Stomach smooth muscle (tissue), 2 donors: ENCODE measurements around the gene ETS2.

Experiments used
- H3K27ac ChIP-seq: one replicate; pipeline ENCODE4 v1.7.0; 2013; ENCODE audit warnings: mild to moderate bottlenecking, low read length, inconsistent platforms
- H3K27me3 ChIP-seq, 2 donors: one replicate each; pipeline ENCODE4 v1.7.0; 2013; ENCODE audit warnings: low read length in 2 of 2; ENCODE audit not compliant: insufficient read depth in 2 of 2, control insufficient read depth in 1 of 2
- H3K36me3 ChIP-seq, 2 donors: one replicate each; pipeline ENCODE4 v1.7.0; 2013; ENCODE audit warnings: low read length in 2 of 2; ENCODE audit not compliant: control insufficient read depth in 2 of 2, insufficient read depth in 2 of 2
- H3K4me1 ChIP-seq: one replicate; pipeline ENCODE4 v1.7.0; 2013; ENCODE audit warnings: low read length; ENCODE audit not compliant: control insufficient read depth, insufficient read depth
- H3K4me3 ChIP-seq, 2 donors: one replicate each; pipeline ENCODE4 v1.7.0; 2013; ENCODE audit warnings: low read length in 2 of 2
- H3K9ac ChIP-seq, 2 donors: one replicate each; pipeline ENCODE4 v1.7.0; 2013; ENCODE audit warnings: low read length in 2 of 2, mild to moderate bottlenecking in 1 of 2
- H3K9me3 ChIP-seq, 2 donors: one replicate each; pipeline ENCODE4 v1.7.0; 2013; ENCODE audit warnings: low read length in 2 of 2; ENCODE audit not compliant: control insufficient read depth in 2 of 2
- donor health status: healthy.
- donor health status: Pancreatic carcinoma.

The ETS2 gene

GRCh38 chr21:38769191-38769780, 36.4 kb upstream of the ETS2 start:
- Histone ChIP-seq H3K9ac (peak overlapping the region; percentile 21 to 68), H3K9me3 (no peaks in the 10 kb centered on the region), H3K4me1 (peaks cover 22% of the 10 kb centered on the region), H3K36me3 (no peaks in the 10 kb centered on the region), H3K4me3 (peak overlapping the region in 1 of 2 donors; percentile 22), H3K27me3 (no peaks in the 10 kb centered on the region), H3K27ac (peak overlapping the region; percentile 88)

- Histone ChIP-seq H3K9ac (no peak overlapping the region), H3K36me3 (no peaks in the 10 kb centered on the region), H3K9me3 (no peaks in the 10 kb centered on the region), H3K4me3 (no peak overlapping the region), H3K4me1 (peaks cover 22% of the 10 kb centered on the region), H3K27me3 (no peaks in the 10 kb centered on the region), H3K27ac (no peak overlapping the region)
Measured at GRCh38 chr21:38770660-38771059, 35.1 kb upstream of the ETS2 start.

GRCh38 chr21:38771536-38771935, 34.2 kb upstream of the ETS2 start:
- Histone ChIP-seq H3K9me3 (no peaks in the 10 kb centered on the region), H3K4me3 (no peak overlapping the region), H3K27ac (no peak overlapping the region), H3K9ac (no peak overlapping the region), H3K27me3 (no peaks in the 10 kb centered on the region), H3K36me3 (no peaks in the 10 kb centered on the region), H3K4me1 (peaks cover 22% of the 10 kb centered on the region)

DNA sequence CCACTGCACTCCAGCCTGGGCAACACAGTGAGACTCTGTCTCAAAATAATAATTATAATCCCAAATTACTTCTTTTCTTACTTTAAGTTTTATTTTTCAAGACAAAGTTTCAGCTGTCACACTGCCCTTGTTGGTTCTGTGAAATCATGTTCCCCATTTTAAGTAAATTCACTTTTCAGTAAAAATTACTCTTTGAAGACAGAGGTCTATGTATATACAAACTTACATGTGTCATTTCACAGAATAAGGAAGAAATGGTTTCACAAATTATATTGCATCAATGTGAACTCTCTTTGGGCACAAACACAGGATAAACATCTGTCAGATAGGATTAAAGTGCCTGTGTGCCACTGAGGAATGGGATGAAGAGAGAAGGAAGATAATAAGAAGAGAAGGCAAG, 33.1 kb upstream of the ETS2 start:
- no peak overlapping the region for H3K4me3 ChIP-seq
- no peaks in the 10 kb centered on the region for H3K36me3 ChIP-seq
- no peak overlapping the region for H3K27ac ChIP-seq
- H3K9me3 ChIP-seq: no peaks in the 10 kb centered on the region
- peaks cover 22% of the 10 kb centered on the region for H3K4me1 ChIP-seq
- no peak overlapping the region for H3K9ac ChIP-seq
- H3K27me3 ChIP-seq: no peaks in the 10 kb centered on the region

DNA sequence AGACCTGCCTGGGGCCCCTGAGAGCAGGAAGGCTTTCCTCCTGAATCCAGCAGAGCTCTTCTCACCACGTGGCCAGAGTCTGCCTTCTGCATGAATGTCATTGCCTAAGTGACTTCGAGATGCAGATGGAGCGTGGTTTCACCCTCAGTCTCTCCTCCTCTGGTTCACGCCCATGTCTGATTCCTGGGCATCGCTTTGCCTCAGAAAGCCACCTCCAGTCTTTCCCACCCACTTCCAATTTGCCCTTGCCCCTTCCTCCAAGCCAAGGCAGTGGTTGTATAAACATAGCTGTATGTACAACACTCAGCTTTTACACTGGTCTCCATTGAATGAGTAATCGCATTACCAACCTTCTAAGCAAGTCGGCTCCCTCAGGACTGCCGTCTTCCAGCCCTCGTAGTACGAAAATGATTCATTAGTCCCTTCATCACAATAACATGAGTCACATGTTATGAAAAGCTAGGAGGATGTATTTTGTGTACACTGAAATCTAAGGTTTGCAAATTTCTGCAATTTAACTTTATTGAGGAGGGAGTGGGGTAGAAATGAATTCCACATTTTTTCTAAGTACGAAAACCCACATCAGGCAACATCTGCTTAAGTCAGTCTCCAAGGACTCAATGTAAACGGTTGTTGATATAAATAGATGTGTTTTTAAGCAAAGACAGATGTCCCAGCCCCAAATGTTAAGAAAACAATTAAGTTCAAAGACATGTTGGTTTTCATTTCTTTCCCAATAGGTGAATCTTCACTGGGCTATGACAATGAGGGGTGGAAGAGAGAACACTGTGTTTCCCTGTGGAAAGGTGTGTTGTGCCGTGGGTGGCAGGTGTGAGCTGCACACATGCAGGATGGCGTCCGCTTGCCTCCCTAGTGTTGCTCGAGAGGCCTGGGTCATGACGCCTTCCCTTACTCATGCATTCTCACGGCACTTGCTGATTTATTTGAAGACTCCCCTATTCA, 32.3 kb upstream of the ETS2 start:
- Histone ChIP-seq H3K4me3 (no peak overlapping the region), H3K9ac (no peak overlapping the region), H3K27ac (no peak overlapping the region)

GRCh38 chr21:38774152-38774551, 31.6 kb upstream of the ETS2 start:
- H3K27ac ChIP-seq: no peak overlapping the region
- H3K36me3 ChIP-seq: no peaks in the 10 kb centered on the region
- H3K4me3 ChIP-seq: no peak overlapping the region
- H3K27me3 ChIP-seq: no peaks in the 10 kb centered on the region
- peaks cover 13% of the 10 kb centered on the region for H3K4me1 ChIP-seq
- no peak overlapping the region for H3K9ac ChIP-seq
- peaks cover 5 to 7% of the 10 kb centered on the region in 2 donors for H3K9me3 ChIP-seq

More for the DNA sequence above, 32.3 kb upstream of the ETS2 start:
- peaks cover 20% of the 10 kb centered on the region for H3K4me1 ChIP-seq
- no peaks in the 10 kb centered on the region for H3K36me3 ChIP-seq
- H3K27me3 ChIP-seq: no peaks in the 10 kb centered on the region
- H3K9me3 ChIP-seq: peaks cover 0 to under 1% of the 10 kb centered on the region in 2 donors

- Histone ChIP-seq H3K9ac (no peak overlapping the region), H3K4me3 (no peak overlapping the region), H3K9me3 (peaks cover 5 to 7% of the 10 kb centered on the region in 2 donors), H3K27ac (no peak overlapping the region), H3K27me3 (no peaks in the 10 kb centered on the region), H3K36me3 (no peaks in the 10 kb centered on the region), H3K4me1 (peaks cover 7% of the 10 kb centered on the region)
Measured at GRCh38 chr21:38774586-38775285, 31.0 kb upstream of the ETS2 start.

GRCh38 chr21:38775733-38776132, 30.0 kb upstream of the ETS2 start:
- Histone ChIP-seq H3K36me3 (no peaks in the 10 kb centered on the region), H3K27me3 (no peaks in the 10 kb centered on the region), H3K9me3 (peaks cover 5 to 7% of the 10 kb centered on the region in 2 donors), H3K4me1 (peaks cover under 1% of the 10 kb centered on the region), H3K4me3 (no peak overlapping the region), H3K27ac (no peak overlapping the region), H3K9ac (no peak overlapping the region)

DNA sequence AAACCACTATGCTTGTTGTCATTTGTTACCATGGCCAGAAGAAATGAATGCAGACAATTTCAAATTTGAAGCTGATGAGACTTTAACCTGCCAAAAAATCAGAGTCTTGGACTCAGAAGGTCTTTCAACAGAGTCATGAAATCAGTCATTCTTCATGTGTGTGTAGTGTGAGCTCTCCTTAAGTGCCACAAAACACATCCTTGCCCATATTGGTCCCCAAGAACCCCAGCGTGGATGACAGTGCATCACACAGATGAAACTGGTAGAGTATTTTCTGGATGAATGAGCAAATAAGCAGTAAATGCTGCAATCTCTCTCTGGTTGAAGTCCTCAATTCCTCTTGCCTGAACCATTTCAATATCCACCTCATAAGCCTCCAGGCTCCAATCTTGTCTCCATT, 28.7 kb upstream of the ETS2 start:
- Histone ChIP-seq H3K4me1 (no peaks in the 10 kb centered on the region), H3K9me3 (peaks cover 9 to 12% of the 10 kb centered on the region in 2 donors)

GRCh38 chr21:38777531-38777930, 28.2 kb upstream of the ETS2 start:
- no peak overlapping the region for H3K9ac ChIP-seq
- H3K27me3 ChIP-seq: no peaks in the 10 kb centered on the region
- peaks cover 12 to 15% of the 10 kb centered on the region in 2 donors for H3K9me3 ChIP-seq
- no peak overlapping the region for H3K27ac ChIP-seq
- H3K4me3 ChIP-seq: no peak overlapping the region
- no peaks in the 10 kb centered on the region for H3K4me1 ChIP-seq
- no peaks in the 10 kb centered on the region for H3K36me3 ChIP-seq

More for the DNA sequence above, 28.7 kb upstream of the ETS2 start:
- Histone ChIP-seq H3K9ac (no peak overlapping the region), H3K4me3 (no peak overlapping the region), H3K27ac (no peak overlapping the region), H3K36me3 (no peaks in the 10 kb centered on the region), H3K27me3 (no peaks in the 10 kb centered on the region)
